NCI-H1436 treated with DMSO at 0.1 percent for 48 hours (cell line): ENCODE measurements around the gene MLYCD.
"Not testable (repeated sequence)": the region's sequence is repeated elsewhere in the genome, so short reads cannot be mapped to it uniquely, and the experiment has no call there.

ENCODE experiments used
- DNase-seq: peaks from one replicate; lab custom pipeline; 2025; lab: John Stamatoyannopoulos, UW

MLYCD gene

DNA sequence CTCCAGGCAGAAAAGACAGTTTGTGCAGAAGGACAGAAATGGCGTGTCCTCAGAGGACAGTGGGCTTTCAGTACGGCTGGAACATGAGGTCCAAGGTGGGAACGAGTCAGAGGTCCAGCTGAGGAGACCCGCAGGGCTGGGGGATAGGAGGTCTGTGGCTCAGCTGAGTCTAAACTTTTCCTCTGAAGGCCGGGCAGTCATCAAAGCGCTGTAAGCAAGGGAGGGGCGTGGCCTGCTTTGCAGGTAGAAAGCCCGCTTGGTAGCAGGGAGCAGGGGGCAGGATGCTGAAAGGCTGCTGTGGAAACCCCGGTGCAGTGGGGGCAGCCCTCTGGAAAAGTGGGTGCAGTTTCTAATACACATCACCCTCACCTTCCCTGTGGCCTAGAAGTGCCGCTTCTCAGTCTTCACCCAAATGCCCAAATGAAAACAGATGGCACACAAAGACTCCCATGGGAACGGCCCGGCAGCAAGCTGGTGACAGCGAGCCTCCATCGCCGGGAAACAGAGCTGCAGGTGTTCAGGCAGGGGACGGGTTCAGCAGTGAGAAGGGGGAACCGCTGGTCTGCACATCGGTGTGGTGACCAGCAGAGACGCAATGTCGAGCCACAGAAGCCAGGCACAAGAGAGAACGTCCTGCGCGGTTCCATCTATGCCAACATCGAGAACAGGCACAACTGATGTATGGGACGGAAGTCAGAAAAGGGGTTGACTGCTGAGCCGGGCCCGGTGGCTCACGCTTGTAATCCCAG, 41.9 kb downstream of the MLYCD start:
- DNase-seq, result no peak

DNA sequence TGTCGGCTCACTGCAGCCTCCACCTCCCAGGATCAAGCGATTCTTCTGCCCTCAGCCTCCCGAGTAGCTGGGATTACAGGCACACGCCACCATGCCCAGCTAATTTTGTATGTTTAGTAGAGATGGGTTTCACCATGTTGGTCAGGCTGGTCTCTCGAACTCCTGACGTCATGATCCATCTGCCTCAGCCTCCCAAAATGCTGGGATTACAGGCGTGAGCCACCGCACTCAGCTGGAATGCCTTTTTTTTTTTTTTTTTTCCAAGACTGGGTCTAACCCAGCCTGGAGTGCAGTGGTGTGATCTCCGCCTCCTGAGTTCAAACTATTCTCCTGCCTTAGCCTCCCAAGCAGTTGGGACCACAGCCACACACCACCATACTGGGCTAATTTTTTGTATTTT, 42.6 kb downstream of the MLYCD start:
- not testable (repeated sequence) for DNase-seq

DNA sequence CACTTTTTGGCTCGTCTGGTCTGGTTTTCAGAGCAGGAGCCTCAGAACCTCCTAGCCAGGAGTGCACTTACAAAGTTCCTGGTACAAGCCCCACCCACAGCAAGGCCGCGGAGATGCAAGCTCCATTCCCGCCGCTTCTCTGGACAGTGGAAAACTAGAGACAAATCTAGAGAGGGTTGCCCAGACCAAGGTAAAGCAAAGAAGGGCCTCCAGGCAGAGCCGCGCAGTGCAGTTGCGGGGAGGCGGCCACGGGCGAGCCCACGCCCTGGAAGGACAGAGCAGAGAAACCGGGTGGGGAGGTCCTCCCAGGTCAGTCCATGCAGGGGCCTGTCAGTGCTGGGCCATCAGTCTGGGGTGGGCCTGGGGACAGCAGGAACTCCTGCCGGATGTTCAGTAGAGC, 43.2 kb downstream of the MLYCD start:
- DNase-seq, result no peak

DNA sequence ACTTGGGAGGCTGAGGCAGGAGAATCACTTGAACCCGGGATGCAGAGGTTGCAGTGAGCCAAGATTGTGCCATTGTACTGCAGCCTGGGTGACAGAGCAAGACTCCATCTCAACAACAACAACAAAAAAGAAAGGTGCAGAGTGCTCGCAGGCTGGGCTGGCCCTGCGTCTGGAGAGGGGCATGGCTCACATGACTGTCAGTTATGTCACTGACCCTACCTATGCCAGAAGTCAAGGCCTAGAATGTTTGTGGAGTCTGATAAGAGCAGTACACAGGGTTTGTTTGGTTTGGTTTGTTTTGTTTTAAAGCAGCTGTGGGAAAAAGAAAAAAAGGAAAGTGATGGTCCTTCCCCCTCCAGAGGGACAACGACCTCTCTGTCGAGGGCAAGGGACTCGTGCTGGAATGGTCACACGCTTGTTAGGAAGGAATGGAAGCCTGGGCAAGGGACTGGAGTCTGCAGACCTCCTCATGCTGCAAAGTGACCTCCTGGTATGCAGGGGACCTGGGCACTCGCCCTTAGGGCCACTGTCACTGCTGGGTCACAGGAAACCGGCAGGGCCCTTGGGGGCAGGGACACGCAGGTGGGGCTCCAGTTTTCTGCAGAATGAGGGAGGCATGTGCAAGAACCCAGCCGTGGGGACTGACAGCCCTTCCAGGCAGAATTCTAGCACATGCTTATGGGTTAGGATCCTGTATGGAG, 44.0 kb downstream of the MLYCD start:
- DNase-seq, result no peak

DNA sequence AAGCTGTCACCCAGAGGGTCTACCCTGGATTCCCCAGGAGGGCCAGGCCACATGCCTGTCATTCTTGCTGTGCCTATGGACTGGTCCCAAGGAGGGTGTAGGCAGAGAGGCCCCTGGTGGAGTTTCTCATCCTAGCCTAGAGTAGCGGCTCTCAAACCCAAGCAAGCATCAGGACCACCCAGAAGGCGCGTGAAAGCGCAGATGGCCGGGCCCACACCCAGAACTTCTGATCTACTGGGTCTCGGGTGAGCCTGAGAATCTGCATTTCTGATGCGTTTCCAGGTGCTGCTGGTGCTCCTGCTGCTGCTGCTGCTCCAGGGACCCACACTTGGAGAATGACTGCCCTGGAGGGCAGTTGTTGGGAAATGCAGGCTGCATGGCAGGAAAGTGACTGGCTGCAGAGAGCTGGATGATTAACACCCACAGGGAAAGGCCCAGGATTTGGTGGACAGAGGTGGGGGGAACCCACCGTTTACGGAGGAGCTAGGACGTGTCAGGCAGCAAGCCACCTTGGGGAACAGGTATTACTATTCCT, 44.7 kb downstream of the MLYCD start:
- no peak for DNase-seq

DNA sequence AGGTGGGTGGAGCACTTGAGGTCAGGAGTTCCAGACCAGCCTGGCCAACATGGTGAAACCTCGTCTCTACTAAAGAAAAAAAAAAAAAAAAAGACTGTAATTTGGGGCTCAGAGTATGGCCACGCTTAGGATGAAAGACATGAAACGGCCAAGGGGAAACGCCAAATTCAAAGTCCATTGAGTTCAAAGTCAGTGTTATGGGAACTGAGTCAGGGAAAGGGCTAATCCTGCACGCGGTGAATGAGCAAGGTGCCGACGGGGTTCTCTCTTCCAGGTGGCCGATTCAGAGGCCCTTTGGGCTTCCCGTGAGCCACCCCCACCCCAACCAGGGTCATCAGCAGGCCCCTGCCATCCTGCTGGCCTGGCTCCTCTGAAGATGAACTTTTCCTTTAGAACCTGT, 46.7 kb downstream of the MLYCD start:
- no peak for DNase-seq

DNA sequence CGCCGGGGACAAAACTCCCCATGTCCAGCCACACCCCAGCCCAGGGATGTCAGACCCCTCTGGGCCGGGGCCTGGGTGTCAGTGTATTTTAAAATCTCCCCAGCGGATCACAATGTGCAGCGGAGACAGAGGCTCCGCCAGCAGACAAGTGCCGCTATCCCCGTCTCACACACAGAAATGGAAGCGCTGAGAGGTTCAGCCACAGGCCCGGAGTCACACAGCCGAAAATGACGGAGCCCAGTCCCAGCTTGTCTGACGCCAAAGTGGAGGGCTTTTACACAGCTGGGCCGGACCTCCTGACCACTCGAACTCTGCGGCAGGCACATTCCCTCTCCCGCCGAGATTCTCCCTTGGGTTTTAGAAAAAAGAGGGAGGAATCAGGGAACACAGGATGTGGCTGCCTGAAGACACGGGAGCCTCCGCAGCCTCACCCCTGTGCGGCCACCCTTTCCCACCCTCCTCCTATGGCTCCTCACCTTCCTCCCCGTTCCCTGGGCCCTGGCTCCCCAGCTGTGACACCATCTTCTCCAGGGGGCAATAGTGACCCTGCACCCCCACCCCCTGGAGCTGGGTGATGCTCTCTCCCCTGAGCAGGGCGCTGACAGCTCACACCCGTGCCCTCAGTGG, 47.4 kb downstream of the MLYCD start:
- no peak for DNase-seq

DNA sequence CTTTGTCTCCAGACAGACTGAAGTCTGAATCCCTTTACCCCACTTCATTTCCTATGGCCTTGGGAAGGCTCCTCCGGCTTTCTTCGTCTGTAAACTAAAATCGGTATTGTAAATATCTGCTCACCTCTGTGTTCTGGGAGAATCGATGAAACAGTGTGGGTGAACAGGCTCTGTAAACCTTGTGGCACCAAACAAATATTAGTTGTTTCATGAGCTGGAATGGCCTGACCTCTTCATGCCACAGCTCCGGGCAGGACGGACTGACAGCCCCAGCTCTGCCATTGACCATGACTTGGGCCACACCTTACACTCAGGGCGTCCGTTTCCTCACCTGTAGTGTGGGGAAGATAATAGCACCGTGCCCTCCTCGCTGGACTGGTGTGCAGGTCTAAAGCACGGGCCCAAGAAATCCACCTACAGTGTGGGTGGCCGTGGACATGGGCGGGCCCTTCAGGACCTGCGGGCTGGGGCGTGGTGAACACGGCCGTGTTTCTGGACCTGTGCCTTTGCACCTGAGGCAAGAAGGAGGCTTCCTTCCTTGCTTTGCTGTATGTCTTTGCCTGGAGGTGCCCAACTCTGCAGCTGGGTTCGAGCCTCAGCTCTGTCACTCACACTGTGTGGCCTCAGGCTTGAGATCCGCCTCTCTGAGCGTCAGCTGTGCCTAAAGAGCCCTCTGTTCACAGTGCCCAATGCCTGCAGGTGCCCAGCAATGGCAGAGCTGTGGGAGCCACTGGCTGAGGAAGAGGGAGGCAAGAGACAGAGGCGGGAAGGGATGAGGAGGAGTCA, 48.1 kb downstream of the MLYCD start:
- no peak for DNase-seq

DNA sequence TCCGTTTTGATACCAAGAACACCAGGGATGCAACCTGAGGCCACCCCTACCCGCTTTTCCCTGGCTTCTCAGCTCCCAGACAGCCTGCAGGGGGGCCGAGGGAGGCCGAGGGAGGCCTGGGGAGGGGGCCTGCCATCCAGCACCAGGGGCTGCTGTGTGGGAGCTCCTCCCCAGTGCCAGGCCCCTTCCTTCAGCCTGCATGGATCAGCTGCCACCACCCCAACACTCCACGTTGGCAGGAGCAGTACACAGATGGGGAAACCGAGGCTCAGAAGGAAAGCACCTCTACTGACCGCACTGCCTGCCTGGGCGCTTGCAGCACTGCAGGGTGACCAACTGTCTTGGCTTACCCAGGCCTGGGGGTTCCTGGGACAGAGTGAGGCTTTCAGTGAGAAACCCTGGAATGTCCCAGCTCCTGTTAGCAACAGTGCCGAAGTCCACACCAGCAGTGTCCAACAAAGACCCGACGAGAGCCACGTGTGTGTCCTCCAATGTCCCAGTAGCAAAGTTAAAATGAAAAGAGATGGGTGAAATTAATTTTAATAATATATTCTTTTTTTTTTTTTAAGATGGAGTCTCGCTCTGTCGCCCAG, 48.8 kb downstream of the MLYCD start:
- DNase-seq, result no peak

DNA sequence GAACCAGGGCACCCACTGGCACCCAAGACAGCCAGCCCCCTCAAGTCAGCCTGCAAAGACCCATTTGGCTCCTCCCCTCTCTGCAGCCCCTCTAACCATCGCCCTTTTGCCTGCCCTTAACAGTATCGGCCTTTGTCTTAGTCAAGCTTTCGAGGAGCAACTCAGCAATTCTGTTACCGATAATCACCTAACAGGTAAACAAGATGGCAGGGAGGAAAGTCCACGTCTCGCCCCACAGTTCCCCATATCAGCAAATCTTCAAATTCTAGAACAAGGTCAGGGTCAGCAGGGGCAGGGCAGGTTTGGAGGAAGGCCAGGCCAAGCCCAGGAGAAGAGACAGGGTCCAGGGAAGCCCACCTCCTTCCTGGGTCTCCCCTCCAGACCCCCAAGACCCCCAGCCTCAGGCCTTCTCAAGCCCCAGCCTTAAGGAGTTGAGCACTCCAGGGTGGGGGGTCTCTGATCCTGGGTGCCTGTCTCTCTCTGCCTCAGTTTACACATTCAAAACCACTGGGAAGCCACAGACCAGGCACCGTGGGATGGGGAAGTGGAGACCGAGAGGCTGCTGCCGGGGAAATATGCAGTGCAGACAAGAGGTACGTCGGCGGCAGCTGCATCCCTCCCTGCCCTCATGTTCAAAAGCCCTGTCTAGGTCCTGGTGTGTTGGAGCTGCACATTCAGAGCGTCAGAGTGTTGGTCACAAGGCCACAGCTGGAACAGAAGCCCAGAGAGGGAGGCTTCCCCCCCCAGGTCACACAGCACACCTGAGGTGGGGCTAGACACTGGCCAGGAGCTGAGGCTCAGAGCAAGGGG, 50.2 kb downstream of the MLYCD start:
- DNase-seq, result no peak

DNA sequence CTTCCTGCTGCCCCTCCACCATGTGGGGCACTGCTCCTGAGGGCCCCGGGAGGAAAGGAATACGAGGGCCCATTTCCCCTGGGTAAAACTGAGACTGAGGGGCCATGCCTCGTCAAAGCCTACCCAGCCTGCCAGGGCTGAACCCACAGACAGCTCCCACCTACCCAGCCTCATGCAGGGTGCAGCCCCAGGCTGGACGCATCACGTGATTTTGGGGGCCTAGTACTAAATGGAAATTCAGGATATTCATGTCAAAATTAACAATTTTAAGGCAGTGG, 50.7 kb downstream of the MLYCD start:
- DNase-seq, result no peak

DNA sequence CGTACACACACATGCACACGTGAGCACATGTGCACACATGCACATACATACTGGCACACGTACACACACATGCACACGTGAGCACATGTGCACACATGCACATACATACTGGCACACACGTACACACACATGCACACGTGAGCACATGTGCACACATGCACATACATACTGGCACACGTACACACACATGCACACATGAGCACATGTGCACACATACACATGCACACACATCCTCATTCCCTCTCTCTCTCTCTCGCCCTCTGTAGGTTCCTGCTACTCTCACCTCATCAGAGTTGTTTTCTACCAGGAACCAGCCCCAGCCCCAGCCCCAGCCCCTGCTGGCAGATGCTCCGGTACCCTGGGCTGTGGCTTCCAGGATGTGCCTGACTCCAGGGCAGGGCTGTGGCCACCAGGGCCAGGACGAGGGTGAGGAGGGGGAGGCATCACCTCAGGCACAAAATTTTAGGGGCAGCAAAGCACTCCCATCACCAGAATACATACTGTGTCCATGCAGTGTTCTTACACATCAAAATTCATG, 52.0 kb downstream of the MLYCD start:
- not testable (repeated sequence) for DNase-seq

DNA sequence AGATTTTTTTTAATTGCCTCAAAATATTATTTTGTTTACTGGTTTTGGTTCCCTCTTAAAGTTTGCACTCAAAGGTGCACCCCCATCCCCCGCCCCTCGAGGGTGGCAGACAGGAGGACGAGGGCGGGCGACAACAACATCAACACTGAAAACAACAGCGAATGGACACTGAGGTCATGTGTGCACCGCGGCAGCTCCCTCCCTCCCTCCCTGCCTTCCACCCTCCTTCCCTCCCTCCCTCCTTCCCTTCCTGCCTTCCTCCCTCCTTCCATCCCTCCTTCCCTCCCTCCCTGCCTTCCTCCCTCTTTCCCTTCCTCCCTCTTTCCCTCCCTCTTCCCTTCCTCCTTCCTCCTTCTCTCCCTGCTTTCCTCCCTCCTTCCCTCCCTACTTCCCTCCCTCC, 52.6 kb downstream of the MLYCD start:
- DNase-seq, result no peak

DNA sequence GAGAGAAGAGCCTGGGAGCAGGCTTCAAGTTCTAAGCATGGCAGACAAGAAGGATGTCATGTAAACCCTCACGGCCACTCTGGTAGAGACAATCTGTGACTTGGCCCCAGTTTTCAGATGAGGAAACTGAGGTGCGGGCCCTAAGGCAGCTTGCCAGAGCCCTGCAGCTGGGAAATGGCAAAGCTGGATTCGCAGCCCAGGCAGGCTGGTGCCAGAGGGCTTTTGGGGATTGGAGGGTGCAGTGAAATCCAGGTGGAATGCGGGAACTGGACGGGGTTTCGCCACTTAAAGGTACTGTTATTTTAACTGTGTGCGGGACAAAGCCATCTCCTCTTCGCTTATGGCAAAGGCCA, 53.6 kb downstream of the MLYCD start:
- DNase-seq, result no peak

DNA sequence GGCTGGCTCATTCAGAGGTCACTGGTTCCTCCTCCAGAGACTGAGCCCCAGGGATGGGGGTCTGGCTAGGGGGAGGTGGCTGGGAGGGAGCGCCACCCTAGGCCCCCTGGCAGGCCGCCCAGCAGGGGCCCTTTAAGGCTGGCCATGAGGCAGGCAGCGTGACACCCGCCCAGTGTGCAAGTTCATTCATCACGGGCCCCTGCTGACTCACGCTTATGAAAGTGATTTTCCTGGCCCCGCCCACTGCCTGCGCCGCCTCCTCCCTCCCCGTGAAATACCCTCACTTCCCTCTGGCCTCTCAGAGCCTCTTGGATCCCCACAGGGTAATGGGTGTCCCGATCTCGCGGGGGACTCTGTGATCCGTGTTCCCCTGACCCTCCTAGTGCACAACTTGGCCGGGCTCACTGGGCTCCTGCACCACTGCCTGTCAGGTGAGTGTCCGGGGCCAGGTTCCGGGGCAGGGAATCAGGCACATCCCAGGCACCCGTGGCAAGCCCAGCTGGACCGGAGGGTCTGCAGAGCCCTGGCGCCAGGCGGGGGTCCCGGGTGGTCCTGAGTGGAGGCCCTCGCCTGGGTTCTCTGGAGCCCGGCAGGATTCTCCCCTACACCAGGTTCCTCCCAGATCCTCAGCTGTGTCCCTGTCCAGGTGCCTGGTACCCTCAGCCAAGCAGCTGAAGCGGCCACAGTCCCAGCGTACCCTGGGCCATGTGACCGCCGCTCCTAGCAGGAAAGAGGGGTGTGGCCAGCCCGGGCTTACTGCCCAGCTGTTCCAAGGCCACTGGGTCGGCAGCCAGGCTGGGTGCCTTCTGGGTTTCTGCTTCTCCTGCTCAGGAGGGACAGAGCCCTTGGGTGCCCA, 54.3 kb downstream of the MLYCD start, which contains the start of gene OSGIN1:
Gene OSGIN1, plus strand, starts transcription at position 301 of the 856 bp plus-strand sequence. CDS start 4,432 bp downstream, outside the sequence.
- DNase-seq, result peak; percentile 37

DNA sequence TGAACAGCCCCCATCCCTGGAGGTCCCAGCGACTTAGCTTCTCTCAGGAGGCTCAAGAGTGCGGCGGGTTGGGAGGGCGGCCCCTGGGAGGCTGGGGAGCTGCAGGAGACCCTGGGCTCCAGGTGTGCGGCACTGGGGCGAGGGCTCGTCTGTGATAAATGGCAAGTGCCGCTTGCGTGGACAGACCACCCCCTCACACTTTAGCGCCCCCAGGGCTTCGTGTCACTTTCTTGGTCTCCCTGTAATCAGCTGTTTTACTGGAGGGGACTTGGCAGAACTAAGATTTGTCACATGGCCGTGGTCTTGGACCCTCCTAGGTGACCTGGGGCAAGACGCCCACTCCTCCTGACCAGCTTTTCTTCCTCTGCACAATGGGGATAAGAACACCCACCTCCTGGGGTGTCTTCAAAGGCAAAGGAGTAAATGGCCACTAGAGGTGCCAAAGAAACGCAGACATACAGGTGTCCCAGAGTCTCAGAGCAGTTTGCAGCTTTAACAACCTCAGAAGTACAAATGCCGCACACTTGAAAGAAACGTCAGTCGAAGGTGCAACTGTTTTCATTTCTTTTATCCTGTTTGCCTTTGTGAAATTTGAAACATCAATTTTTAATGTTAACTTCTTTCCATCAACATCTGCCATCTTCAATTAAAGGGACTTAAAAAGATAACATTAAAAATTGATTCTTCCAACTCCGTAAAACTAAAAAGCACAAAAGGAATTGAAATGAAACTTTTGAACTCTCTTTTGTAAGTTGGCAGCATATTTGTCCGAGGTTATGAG, 55.1 kb downstream of the MLYCD start:
- no peak for DNase-seq

DNA sequence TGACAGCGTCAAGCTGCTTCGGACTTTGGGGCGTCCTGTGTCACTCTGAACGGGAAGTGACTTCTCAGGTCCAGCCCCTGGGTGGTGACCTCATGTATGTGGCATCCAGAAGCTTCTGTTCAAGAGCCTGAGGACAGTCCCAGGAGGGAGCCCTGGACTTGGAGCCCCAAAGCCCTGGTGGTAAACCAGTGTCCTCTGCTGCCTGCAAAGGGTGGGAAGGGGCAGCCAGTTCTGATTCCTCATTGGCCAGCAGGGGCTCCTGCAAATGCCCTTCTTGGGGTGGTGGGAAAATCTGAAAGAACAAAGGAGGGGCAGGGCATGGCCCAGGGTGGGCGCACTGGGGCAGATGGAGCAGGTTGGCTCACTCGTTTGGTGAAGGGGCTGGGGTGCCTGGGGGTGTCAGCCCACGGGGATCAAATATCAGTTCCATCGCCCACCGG, 55.7 kb downstream of the MLYCD start:
- no peak for DNase-seq

DNA sequence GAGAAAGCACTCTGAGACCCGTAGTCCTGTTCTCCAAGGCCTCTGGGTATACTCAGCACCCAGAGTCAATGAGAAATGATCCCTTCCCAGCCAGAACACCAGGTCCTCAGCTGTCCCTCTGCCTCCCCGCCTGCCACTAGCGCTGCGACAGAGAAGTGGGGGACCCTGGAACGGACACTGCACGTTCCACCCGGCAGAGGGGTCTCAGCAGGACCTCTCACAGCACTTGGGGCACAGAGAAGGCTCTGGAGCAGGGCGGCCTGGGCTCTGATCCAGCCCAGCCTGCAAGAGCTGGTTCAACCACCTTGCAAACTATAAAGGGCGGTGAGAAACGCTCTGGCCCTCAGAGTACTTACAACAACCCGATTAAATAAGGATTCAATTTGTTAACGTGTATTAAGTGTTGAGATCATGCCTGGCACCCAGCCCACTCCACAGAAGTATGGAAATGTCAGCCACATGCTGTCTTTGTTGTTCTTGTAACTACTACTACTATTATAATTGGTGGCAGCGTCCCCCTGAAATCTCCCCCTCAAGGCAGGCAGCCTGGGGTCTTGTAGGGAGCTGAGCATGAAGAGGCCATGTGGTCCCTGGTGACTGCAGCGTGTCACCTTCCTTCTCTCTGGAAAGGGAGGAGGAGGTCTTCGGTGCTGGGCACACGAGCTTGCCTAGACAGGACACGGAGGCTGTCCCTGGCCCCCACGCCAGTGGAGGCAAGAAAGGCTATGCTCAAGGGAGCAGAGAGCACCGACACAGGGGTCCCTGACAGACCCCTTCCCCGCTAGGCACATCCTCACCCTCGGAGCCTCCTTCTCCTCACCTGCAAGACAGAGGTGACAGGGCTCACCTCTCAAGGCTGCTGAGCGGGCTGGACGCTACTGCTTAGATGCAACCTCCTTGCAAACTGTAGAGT, 56.6 kb downstream of the MLYCD start:
- no peak for DNase-seq
